ENCODE results near the gene PARD3. TPM values are rescaled to one million over a fixed set of nuclear protein-coding genes. Genes with fewer than 3 reads are reported as not detected.
"Not testable (repeated sequence)": the region's sequence is repeated elsewhere in the genome, so short reads cannot be mapped to it uniquely, and the experiment has no call there.

The PARD3 gene
- total and polyA plus RNA-seq, 4 experiments from 2014 or later, result 0.13 to 0.25 TPM; not detected in 2

DNA sequence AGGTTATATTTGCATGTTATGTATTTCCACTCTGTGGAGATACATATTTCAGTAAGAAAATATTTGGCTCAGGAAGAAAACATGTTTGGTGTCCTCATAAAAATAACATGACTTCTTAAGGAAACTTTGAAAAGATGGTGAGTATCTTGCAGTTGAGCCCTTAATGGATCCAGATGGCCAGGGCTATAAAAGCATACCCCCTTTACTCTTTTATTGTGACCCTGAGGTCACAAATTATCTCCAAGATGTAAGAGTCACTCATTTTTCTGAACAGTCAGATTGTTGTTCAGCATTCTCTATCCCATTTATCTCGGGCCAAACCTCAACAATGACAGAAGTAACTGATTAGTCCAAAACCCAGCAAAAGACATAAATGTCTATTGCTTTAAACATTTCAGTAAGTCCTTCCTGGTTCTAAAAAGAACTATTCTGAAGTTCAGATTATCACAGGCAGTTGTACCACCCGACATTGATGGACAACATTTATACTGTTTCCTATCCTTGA, 539.4 kb downstream of the PARD3 start:
- H3K9me3 ChIP-seq (ENCODE audit: control insufficient read depth in 1 of 2, low read length in 2 of 2), result peaks cover 0 to 3% of the 10 kb centered on the region in 2 donors
- no peaks in the 10 kb centered on the region for H3K4me1 Mint-ChIP-seq
- POLR2A ChIA-PET (ENCODE audit: partially characterized antibody), result no interaction called here
- H3K4me1 ChIP-seq (ENCODE audit: insufficient read depth, low read length), result no peaks in the 10 kb centered on the region
- peaks cover 0 to 3% (median 0%) of the 10 kb centered on the region in 8 donors for H3K9me3 Mint-ChIP-seq
- H3K27ac ChIP-seq (ENCODE audit: low read depth, low read length), result no peak overlapping the region
- peaks cover 3% of the 10 kb centered on the region for H3K27me3 ChIP-seq (ENCODE audit: insufficient read depth, low read length)
- intact Hi-C loops (cut with micrococcal nuclease), result no loop called here
- no peaks in the 10 kb centered on the region for H3K36me3 ChIP-seq (ENCODE audit: insufficient read depth, low read length)
- CTCF ChIA-PET (ENCODE audit: partially characterized antibody), result no interaction called here
- no peak for DNase-seq
- no peaks in the 10 kb centered on the region for H3K36me3 Mint-ChIP-seq
- H3K4me3 Mint-ChIP-seq, result no peak overlapping the region
- H3K27me3 Mint-ChIP-seq, result peaks cover 6% of the 10 kb centered on the region in 2 donors
- no peak overlapping the region for H3K4me3 ChIP-seq (ENCODE audit: low read length in 2 of 2)
- no peak overlapping the region for H3K27ac Mint-ChIP-seq

DNA sequence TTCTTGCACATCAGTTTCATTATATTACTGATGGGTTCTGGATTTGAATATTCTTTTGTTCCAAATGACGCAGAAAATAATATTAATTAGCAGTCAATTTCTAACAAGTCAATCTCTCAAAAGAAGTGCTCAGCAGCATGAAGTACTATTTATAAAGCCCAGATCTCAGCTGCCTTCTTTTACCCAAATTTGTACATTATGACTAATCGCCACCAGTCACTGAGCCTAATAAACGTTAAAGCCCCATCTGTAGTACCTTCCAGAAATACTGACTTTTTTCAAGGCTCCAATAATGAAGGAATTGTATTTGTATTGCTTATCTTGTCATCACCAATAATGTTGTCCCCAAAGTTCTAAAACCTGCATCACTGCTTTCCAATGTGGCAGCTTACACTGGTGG, 540.2 kb downstream of the PARD3 start:
- H3K4me1 ChIP-seq (ENCODE audit: insufficient read depth, low read length), result no peaks in the 10 kb centered on the region
- Mint-ChIP-seq H3K4me3 (peak overlapping the region in 1 of 8 donors; percentile 0), H3K9me3 (peaks cover 0 to 3% (median 0%) of the 10 kb centered on the region in 8 donors), H3K36me3 (no peaks in the 10 kb centered on the region), H3K27me3 (peaks cover 6 to 7% of the 10 kb centered on the region in 2 donors), H3K27ac (no peak overlapping the region), H3K4me1 (no peaks in the 10 kb centered on the region)
- H3K27ac ChIP-seq (ENCODE audit: low read depth, low read length), result no peak overlapping the region
- intact Hi-C loops (cut with micrococcal nuclease), result no loop called here
- peaks cover 3% of the 10 kb centered on the region for H3K27me3 ChIP-seq (ENCODE audit: insufficient read depth, low read length)
- POLR2A ChIA-PET (ENCODE audit: partially characterized antibody), result no interaction called here
- H3K9me3 ChIP-seq (ENCODE audit: control insufficient read depth in 1 of 2, low read length in 2 of 2), result peaks cover 0 to 3% of the 10 kb centered on the region in 2 donors
- no peaks in the 10 kb centered on the region for H3K36me3 ChIP-seq (ENCODE audit: insufficient read depth, low read length)
- DNase-seq, result no peak
- CTCF ChIA-PET (ENCODE audit: partially characterized antibody), result no interaction called here
- no peak overlapping the region for H3K4me3 ChIP-seq (ENCODE audit: low read length in 2 of 2)

DNA sequence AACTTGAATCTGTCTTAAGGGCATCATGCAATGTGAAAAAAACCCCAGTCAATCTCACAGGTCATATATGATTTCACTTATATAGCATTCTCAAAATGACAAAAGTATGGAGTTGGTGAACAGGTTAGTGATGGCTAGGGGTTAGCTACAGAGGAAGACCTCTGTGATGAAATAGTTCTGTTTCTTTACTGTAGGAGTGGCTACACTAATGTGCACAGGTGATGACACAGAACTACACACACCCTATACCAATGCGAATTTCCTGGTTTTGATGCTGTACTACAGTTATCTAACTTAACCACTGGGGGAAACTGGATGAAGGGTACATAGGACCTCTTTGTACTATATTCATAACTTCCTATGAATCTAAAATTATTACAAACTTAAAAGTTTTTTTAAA, 541.8 kb downstream of the PARD3 start:
- H3K27me3 Mint-ChIP-seq, result peaks cover under 1 to 4% of the 10 kb centered on the region in 2 donors
- H3K27ac Mint-ChIP-seq, result no peak overlapping the region
- intact Hi-C loops (cut with micrococcal nuclease), result no loop called here
- CTCF ChIA-PET (ENCODE audit: partially characterized antibody), result no interaction called here
- no peak overlapping the region for H3K4me3 Mint-ChIP-seq
- no peaks in the 10 kb centered on the region for H3K36me3 Mint-ChIP-seq
- Histone ChIP-seq H3K4me1 (ENCODE audit: insufficient read depth, low read length) (no peaks in the 10 kb centered on the region), H3K27me3 (ENCODE audit: insufficient read depth, low read length) (no peaks in the 10 kb centered on the region), H3K36me3 (ENCODE audit: insufficient read depth, low read length) (no peaks in the 10 kb centered on the region), H3K27ac (ENCODE audit: low read depth, low read length) (no peak overlapping the region), H3K9me3 (ENCODE audit: control insufficient read depth in 1 of 2, low read length in 2 of 2) (peaks cover 0 to 3% of the 10 kb centered on the region in 2 donors), H3K4me3 (ENCODE audit: low read length in 2 of 2) (no peak overlapping the region)
- H3K9me3 Mint-ChIP-seq, result peaks cover 0 to 5% (median 0%) of the 10 kb centered on the region in 8 donors
- H3K4me1 Mint-ChIP-seq, result no peaks in the 10 kb centered on the region
- POLR2A ChIA-PET (ENCODE audit: partially characterized antibody), result no interaction called here
- no peak for DNase-seq

DNA sequence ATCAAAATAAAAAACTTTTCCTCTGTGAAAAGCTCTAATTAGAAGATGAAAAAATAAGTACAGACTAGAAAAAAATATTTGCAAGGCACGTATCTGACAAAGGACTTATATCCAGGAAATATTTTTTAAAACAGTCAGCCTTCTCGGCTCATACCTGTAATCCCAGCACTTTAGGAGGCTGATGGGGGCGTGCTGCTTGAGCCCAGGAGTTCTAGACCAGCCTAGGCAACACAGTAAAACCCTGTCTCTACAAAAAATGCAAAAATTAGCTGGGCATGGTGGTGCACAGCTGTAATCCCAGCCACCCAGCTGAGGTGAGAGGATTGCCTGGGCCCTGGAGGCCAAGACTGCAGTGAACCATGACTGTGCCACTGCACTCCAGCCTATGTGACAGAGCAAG, 542.8 kb downstream of the PARD3 start:
- intact Hi-C loops (cut with micrococcal nuclease), result no loop called here
- Histone ChIP-seq H3K27me3 (ENCODE audit: insufficient read depth, low read length) (no peaks in the 10 kb centered on the region), H3K4me3 (ENCODE audit: low read length in 2 of 2) (no peak overlapping the region), H3K9me3 (ENCODE audit: control insufficient read depth in 1 of 2, low read length in 2 of 2) (peaks cover 0 to 3% of the 10 kb centered on the region in 2 donors), H3K4me1 (ENCODE audit: insufficient read depth, low read length) (no peaks in the 10 kb centered on the region), H3K36me3 (ENCODE audit: insufficient read depth, low read length) (no peaks in the 10 kb centered on the region), H3K27ac (ENCODE audit: low read depth, low read length) (no peak overlapping the region)
- Mint-ChIP-seq H3K36me3 (no peaks in the 10 kb centered on the region), H3K27ac (no peak overlapping the region), H3K4me1 (no peaks in the 10 kb centered on the region), H3K9me3 (peaks cover 0 to 5% (median 4%) of the 10 kb centered on the region in 8 donors), H3K4me3 (no peak overlapping the region), H3K27me3 (peaks cover 0 to 4% of the 10 kb centered on the region in 2 donors)
- no peak for DNase-seq
- POLR2A ChIA-PET (ENCODE audit: partially characterized antibody), result no interaction called here
- CTCF ChIA-PET (ENCODE audit: partially characterized antibody), result no interaction called here

DNA sequence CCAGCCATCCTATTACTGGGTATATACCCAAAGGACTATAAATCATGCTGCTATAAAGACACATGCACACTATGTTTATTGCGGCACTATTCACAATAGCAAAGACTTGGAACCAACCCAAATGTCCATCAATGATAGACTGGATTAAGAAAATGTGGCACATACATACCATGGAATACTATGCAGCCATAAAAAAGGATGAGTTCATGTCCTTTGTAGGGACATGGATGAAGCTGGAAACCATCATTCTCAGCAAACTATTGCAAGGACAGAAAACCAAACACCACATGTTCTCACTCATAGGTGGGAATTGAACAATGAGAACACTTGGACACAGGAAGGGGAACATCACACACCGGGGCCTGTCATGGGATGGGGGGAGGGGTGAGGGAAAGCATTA, 546.7 kb downstream of the PARD3 start:
- POLR2A ChIA-PET (ENCODE audit: partially characterized antibody), result not testable (repeated sequence)

DNA sequence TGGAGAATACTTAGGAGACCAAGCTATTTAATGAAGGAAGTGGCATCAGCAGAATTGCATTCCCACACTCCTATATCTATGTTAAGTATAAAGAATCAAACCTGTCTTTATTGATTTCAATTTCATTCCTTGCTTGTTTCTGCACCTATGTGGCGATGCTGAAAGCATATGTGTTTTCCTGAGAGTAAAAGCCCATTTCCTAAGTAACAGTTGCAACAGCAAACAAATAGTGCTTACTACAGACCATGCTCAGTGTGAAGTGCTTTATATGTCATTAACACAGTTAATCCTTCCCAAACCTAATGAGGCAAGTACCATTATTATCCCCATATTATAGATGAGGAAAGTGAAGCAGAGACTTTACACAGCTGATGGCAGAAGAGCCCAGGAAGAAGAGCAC, 552.1 kb downstream of the PARD3 start:
- no peak overlapping the region for H3K4me3 Mint-ChIP-seq
- Histone ChIP-seq H3K36me3 (ENCODE audit: insufficient read depth, low read length) (no peaks in the 10 kb centered on the region), H3K4me1 (ENCODE audit: insufficient read depth, low read length) (no peaks in the 10 kb centered on the region), H3K9me3 (ENCODE audit: control insufficient read depth in 1 of 2, low read length in 2 of 2) (no peaks in the 10 kb centered on the region), H3K4me3 (ENCODE audit: low read length in 2 of 2) (no peak overlapping the region), H3K27ac (ENCODE audit: low read depth, low read length) (no peak overlapping the region), H3K27me3 (ENCODE audit: insufficient read depth, low read length) (no peaks in the 10 kb centered on the region)
- CTCF ChIA-PET (ENCODE audit: partially characterized antibody), result no interaction called here
- intact Hi-C loops (cut with micrococcal nuclease), result no loop called here
- no peaks in the 10 kb centered on the region for H3K36me3 Mint-ChIP-seq
- H3K27ac Mint-ChIP-seq, result no peak overlapping the region
- H3K27me3 Mint-ChIP-seq, result no peaks in the 10 kb centered on the region
- H3K9me3 Mint-ChIP-seq, result peaks cover 0 to 6% (median 3%) of the 10 kb centered on the region in 8 donors
- no peak for DNase-seq
- POLR2A ChIA-PET (ENCODE audit: partially characterized antibody), result no interaction called here
- no peaks in the 10 kb centered on the region for H3K4me1 Mint-ChIP-seq

More for the DNA sequence above, 546.7 kb downstream of the PARD3 start:
- H3K4me3 ChIP-seq (ENCODE audit: low read length in 2 of 2); CTCF ChIA-PET (ENCODE audit: partially characterized antibody); H3K36me3 ChIP-seq (ENCODE audit: insufficient read depth, low read length); H3K27ac Mint-ChIP-seq; H3K27me3 ChIP-seq (ENCODE audit: insufficient read depth, low read length); H3K9me3 ChIP-seq (ENCODE audit: control insufficient read depth in 1 of 2, low read length in 2 of 2); H3K4me1 Mint-ChIP-seq; H3K27me3 Mint-ChIP-seq; H3K36me3 Mint-ChIP-seq; H3K27ac ChIP-seq (ENCODE audit: low read depth, low read length); H3K4me3 Mint-ChIP-seq; DNase-seq; intact Hi-C loops (cut with micrococcal nuclease); H3K9me3 Mint-ChIP-seq; H3K4me1 ChIP-seq (ENCODE audit: insufficient read depth, low read length): not testable (repeated sequence)

DNA sequence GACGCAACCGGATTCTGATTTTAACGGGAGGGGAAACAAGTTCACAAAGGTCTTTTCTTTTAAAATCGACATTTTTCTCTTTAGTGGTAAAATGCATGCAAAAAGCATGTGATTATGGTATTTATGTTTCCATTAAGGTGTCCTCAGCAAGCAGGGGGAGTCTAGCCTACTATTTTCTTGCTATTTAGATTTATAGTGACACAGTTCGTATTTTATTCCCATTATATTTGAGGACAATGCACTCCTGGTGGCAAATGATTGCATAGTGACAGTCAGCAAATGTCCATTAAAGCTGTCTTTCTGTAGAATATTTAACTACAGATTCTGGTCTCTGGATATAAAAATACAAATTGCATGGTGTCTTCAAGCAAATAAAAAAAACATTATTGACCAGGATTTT, 554.2 kb downstream of the PARD3 start:
- Mint-ChIP-seq H3K4me3 (no peak overlapping the region), H3K9me3 (no peaks in the 10 kb centered on the region), H3K36me3 (no peaks in the 10 kb centered on the region), H3K4me1 (no peaks in the 10 kb centered on the region), H3K27ac (no peak overlapping the region), H3K27me3 (no peaks in the 10 kb centered on the region)
- intact Hi-C loops (cut with micrococcal nuclease), result no loop called here
- H3K36me3 ChIP-seq (ENCODE audit: insufficient read depth, low read length), result no peaks in the 10 kb centered on the region
- H3K27me3 ChIP-seq (ENCODE audit: insufficient read depth, low read length), result no peaks in the 10 kb centered on the region
- H3K4me1 ChIP-seq (ENCODE audit: insufficient read depth, low read length), result no peaks in the 10 kb centered on the region
- no peak for DNase-seq
- H3K27ac ChIP-seq (ENCODE audit: low read depth, low read length), result no peak overlapping the region
- no peaks in the 10 kb centered on the region for H3K9me3 ChIP-seq (ENCODE audit: control insufficient read depth in 1 of 2, low read length in 2 of 2)
- CTCF ChIA-PET (ENCODE audit: partially characterized antibody), result no interaction called here
- H3K4me3 ChIP-seq (ENCODE audit: low read length in 2 of 2), result no peak overlapping the region
- POLR2A ChIA-PET (ENCODE audit: partially characterized antibody), result no interaction called here

DNA sequence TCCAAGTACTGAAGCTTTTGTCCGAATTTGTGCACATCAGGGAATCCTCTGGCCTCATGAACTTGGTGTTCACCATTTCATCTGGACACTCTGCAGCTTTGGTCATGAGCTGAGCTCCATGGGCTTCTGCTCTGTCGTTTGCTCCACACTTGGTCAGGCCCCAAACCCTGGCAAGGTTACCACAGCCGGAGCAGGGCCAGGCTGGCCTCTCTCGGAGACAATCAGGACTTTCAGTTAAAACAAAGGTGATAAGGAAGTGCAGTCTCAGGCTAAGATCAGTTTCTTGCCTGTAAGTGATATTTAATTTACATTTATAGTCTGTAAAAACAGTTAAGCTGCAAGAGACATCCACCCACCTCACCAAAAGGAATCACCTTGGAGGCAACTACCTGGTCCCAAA, 558.9 kb downstream of the PARD3 start:
- Mint-ChIP-seq H3K4me1 (no peaks in the 10 kb centered on the region), H3K36me3 (no peaks in the 10 kb centered on the region), H3K4me3 (no peak overlapping the region), H3K9me3 (no peaks in the 10 kb centered on the region), H3K27ac (no peak overlapping the region), H3K27me3 (no peaks in the 10 kb centered on the region)
- Histone ChIP-seq H3K4me1 (ENCODE audit: insufficient read depth, low read length) (no peaks in the 10 kb centered on the region), H3K36me3 (ENCODE audit: insufficient read depth, low read length) (no peaks in the 10 kb centered on the region), H3K4me3 (ENCODE audit: low read length in 2 of 2) (no peak overlapping the region), H3K27me3 (ENCODE audit: insufficient read depth, low read length) (no peaks in the 10 kb centered on the region), H3K9me3 (ENCODE audit: control insufficient read depth in 1 of 2, low read length in 2 of 2) (no peaks in the 10 kb centered on the region), H3K27ac (ENCODE audit: low read depth, low read length) (no peak overlapping the region)
- ChIA-PET CTCF (ENCODE audit: partially characterized antibody) (no interaction called here), POLR2A (ENCODE audit: partially characterized antibody) (no interaction called here)
- intact Hi-C loops (cut with micrococcal nuclease), result no loop called here
- DNase-seq, result no peak

Data from CD4-positive, alpha-beta memory T cell (primary cell).